DOHH2 (cell line): ENCODE data around the gene ILK.

Experiments used
- EZH2phosphoT487 ChIP-seq: fragments of 200-600 bp; sonication (generic); IDR thresholded peaks from 2 replicates; pipeline ENCODE4 v1.6.1; 2017; ENCODE audit warnings: borderline replicate concordance, mild to moderate bottlenecking, antibody characterized with exemption, low read length, moderate library complexity, mixed read lengths
- TF ChIP-seq, protein P1 (sequence below): fragments of 200-600 bp; sonication (generic); IDR thresholded peaks from one replicate; pipeline ENCODE4 v1.5.1; 2014; ENCODE audit warnings: antibody characterized with exemption, mild to moderate bottlenecking, low read depth, low read length; ENCODE audit not compliant: poor library complexity, severe bottlenecking

DNA sequence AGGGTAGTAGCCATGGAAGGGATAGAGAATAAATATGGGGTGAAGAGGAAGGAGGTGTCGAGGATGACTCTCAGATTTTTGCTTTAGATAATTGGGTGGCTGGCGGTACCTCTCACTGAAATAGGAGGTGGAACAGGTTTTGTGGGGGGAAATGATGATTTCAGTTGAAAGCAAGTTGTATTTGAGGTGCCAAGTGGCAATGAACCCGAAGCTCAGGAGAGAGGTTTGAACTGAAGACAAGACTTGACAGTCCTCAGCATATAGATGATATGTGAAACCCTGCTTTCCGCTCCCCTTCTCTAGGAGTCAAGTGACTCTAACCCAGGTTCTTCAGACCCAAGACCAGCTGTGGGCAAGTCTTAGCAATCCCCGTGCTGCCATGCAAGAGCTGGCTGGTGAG, 33.9 kb upstream of the ILK start:
- TF ChIP-seq, protein P1, sequence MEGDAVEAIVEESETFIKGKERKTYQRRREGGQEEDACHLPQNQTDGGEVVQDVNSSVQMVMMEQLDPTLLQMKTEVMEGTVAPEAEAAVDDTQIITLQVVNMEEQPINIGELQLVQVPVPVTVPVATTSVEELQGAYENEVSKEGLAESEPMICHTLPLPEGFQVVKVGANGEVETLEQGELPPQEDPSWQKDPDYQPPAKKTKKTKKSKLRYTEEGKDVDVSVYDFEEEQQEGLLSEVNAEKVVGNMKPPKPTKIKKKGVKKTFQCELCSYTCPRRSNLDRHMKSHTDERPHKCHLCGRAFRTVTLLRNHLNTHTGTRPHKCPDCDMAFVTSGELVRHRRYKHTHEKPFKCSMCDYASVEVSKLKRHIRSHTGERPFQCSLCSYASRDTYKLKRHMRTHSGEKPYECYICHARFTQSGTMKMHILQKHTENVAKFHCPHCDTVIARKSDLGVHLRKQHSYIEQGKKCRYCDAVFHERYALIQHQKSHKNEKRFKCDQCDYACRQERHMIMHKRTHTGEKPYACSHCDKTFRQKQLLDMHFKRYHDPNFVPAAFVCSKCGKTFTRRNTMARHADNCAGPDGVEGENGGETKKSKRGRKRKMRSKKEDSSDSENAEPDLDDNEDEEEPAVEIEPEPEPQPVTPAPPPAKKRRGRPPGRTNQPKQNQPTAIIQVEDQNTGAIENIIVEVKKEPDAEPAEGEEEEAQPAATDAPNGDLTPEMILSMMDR: no peak
- TF ChIP-seq EZH2phosphoT487: no peak
